ENCODE measurements around the gene EYA3.

Gene EYA3

GRCh38 chr1:27954186-27954585, 134.2 kb downstream of the EYA3 start:
- H3K27ac Mint-ChIP-seq: no peak overlapping the region
- H3K9me3 Mint-ChIP-seq: no peaks in the 10 kb centered on the region
- H3K4me1 Mint-ChIP-seq (ENCODE audit: low read depth): no peaks in the 10 kb centered on the region

GRCh38 chr1:27952147-27952546, 136.3 kb downstream of the EYA3 start:
- no peaks in the 10 kb centered on the region for H3K9me3 Mint-ChIP-seq
- peaks cover 9% of the 10 kb centered on the region for H3K27me3 Mint-ChIP-seq (ENCODE audit: low read depth)
- no peaks in the 10 kb centered on the region for H3K36me3 Mint-ChIP-seq (ENCODE audit: low read depth)

More at GRCh38 chr1:27954186-27954585, 134.2 kb downstream of the EYA3 start:
- DNase-seq (ENCODE audit: low spot score): no peak
- Mint-ChIP-seq H3K4me3 (no peak overlapping the region), H3K27me3 (ENCODE audit: low read depth) (peaks cover 9% of the 10 kb centered on the region), H3K36me3 (ENCODE audit: low read depth) (no peaks in the 10 kb centered on the region)

GRCh38 chr1:27951396-27951795, 137.0 kb downstream of the EYA3 start:
- no peaks in the 10 kb centered on the region for H3K9me3 Mint-ChIP-seq
- peaks cover 9% of the 10 kb centered on the region for H3K27me3 Mint-ChIP-seq (ENCODE audit: low read depth)
- no peaks in the 10 kb centered on the region for H3K4me1 Mint-ChIP-seq (ENCODE audit: low read depth)
- no peak for DNase-seq (ENCODE audit: low spot score)
- H3K4me3 Mint-ChIP-seq: no peak overlapping the region
- no peaks in the 10 kb centered on the region for H3K36me3 Mint-ChIP-seq (ENCODE audit: low read depth)
- H3K27ac Mint-ChIP-seq: no peak overlapping the region

More at GRCh38 chr1:27952147-27952546, 136.3 kb downstream of the EYA3 start:
- H3K4me3 Mint-ChIP-seq: no peak overlapping the region
- H3K4me1 Mint-ChIP-seq (ENCODE audit: low read depth): no peaks in the 10 kb centered on the region
- no peak for DNase-seq (ENCODE audit: low spot score)
- no peak overlapping the region for H3K27ac Mint-ChIP-seq

GRCh38 chr1:27949027-27949426, 139.4 kb downstream of the EYA3 start:
- no peak overlapping the region for H3K27ac Mint-ChIP-seq
- H3K27me3 Mint-ChIP-seq (ENCODE audit: low read depth): peaks cover 6% of the 10 kb centered on the region
- H3K36me3 Mint-ChIP-seq (ENCODE audit: low read depth): no peaks in the 10 kb centered on the region
- H3K9me3 Mint-ChIP-seq: no peaks in the 10 kb centered on the region
- peaks cover 5% of the 10 kb centered on the region for H3K4me1 Mint-ChIP-seq (ENCODE audit: low read depth)
- H3K4me3 Mint-ChIP-seq: no peak overlapping the region
- DNase-seq (ENCODE audit: low spot score): no peak

GRCh38 chr1:27945020-27945419, 143.4 kb downstream of the EYA3 start:
- H3K36me3 Mint-ChIP-seq (ENCODE audit: low read depth): no peaks in the 10 kb centered on the region
- no peak overlapping the region for H3K4me3 Mint-ChIP-seq
- H3K4me1 Mint-ChIP-seq (ENCODE audit: low read depth): peaks cover 20% of the 10 kb centered on the region
- no peaks in the 10 kb centered on the region for H3K27me3 Mint-ChIP-seq (ENCODE audit: low read depth)
- no peak for DNase-seq (ENCODE audit: low spot score)
- H3K9me3 Mint-ChIP-seq: no peaks in the 10 kb centered on the region
- peak overlapping the region; percentile 11 for H3K27ac Mint-ChIP-seq

GRCh38 chr1:27941671-27942540, 146.5 kb downstream of the EYA3 start:
- peaks cover 2% of the 10 kb centered on the region for H3K27me3 Mint-ChIP-seq (ENCODE audit: low read depth)
- H3K9me3 Mint-ChIP-seq: no peaks in the 10 kb centered on the region
- no peak overlapping the region for H3K4me3 Mint-ChIP-seq
- DNase-seq (ENCODE audit: low spot score): no peak
- peaks cover 27% of the 10 kb centered on the region for H3K4me1 Mint-ChIP-seq (ENCODE audit: low read depth)
- no peaks in the 10 kb centered on the region for H3K36me3 Mint-ChIP-seq (ENCODE audit: low read depth)
- peak overlapping the region; percentile 44 for H3K27ac Mint-ChIP-seq

- Mint-ChIP-seq H3K36me3 (ENCODE audit: low read depth) (no peaks in the 10 kb centered on the region), H3K4me3 (no peak overlapping the region), H3K27me3 (ENCODE audit: low read depth) (peaks cover 2% of the 10 kb centered on the region), H3K4me1 (ENCODE audit: low read depth) (peaks cover 27% of the 10 kb centered on the region), H3K27ac (peak overlapping the region; percentile 44), H3K9me3 (no peaks in the 10 kb centered on the region)
- no peak for DNase-seq (ENCODE audit: low spot score)
These were observed 147.4 kb downstream of the EYA3 start for GRCh38 chr1:27940870-27941560.

- H3K4me1 Mint-ChIP-seq (ENCODE audit: low read depth): peaks cover 29% of the 10 kb centered on the region
- no peak overlapping the region for H3K4me3 Mint-ChIP-seq
- peaks cover 8% of the 10 kb centered on the region for H3K27me3 Mint-ChIP-seq (ENCODE audit: low read depth)
- DNase-seq (ENCODE audit: low spot score): peak; percentile 46
- no peaks in the 10 kb centered on the region for H3K9me3 Mint-ChIP-seq
- H3K27ac Mint-ChIP-seq: peak overlapping the region; percentile 64
- no peaks in the 10 kb centered on the region for H3K36me3 Mint-ChIP-seq (ENCODE audit: low read depth)
These were observed 148.1 kb downstream of the EYA3 start for GRCh38 chr1:27940297-27940696.

- DNase-seq (ENCODE audit: low spot score): no peak
- Mint-ChIP-seq H3K4me3 (no peak overlapping the region), H3K4me1 (ENCODE audit: low read depth) (peaks cover 31% of the 10 kb centered on the region), H3K36me3 (ENCODE audit: low read depth) (no peaks in the 10 kb centered on the region), H3K27me3 (ENCODE audit: low read depth) (peaks cover 16% of the 10 kb centered on the region), H3K9me3 (no peaks in the 10 kb centered on the region), H3K27ac (no peak overlapping the region)
These were observed 149.9 kb downstream of the EYA3 start for GRCh38 chr1:27938488-27938887.

GRCh38 chr1:27937524-27937836, 150.9 kb downstream of the EYA3 start:
- Mint-ChIP-seq H3K4me3 (no peak overlapping the region), H3K27ac (no peak overlapping the region), H3K4me1 (ENCODE audit: low read depth) (peaks cover 24% of the 10 kb centered on the region), H3K9me3 (no peaks in the 10 kb centered on the region), H3K36me3 (ENCODE audit: low read depth) (no peaks in the 10 kb centered on the region), H3K27me3 (ENCODE audit: low read depth) (peaks cover 16% of the 10 kb centered on the region)
- no peak for DNase-seq (ENCODE audit: low spot score)

GRCh38 chr1:27936370-27936769, 152.0 kb downstream of the EYA3 start:
- no peak overlapping the region for H3K4me3 Mint-ChIP-seq
- DNase-seq (ENCODE audit: low spot score): no peak
- H3K9me3 Mint-ChIP-seq: no peaks in the 10 kb centered on the region
- H3K36me3 Mint-ChIP-seq (ENCODE audit: low read depth): no peaks in the 10 kb centered on the region
- H3K27ac Mint-ChIP-seq: no peak overlapping the region
- peaks cover 16% of the 10 kb centered on the region for H3K27me3 Mint-ChIP-seq (ENCODE audit: low read depth)
- H3K4me1 Mint-ChIP-seq (ENCODE audit: low read depth): peaks cover 28% of the 10 kb centered on the region

GRCh38 chr1:27935721-27936120, 152.7 kb downstream of the EYA3 start:
- H3K9me3 Mint-ChIP-seq: no peaks in the 10 kb centered on the region
- no peak overlapping the region for H3K27ac Mint-ChIP-seq
- no peaks in the 10 kb centered on the region for H3K36me3 Mint-ChIP-seq (ENCODE audit: low read depth)

GRCh38 chr1:27934818-27935549, 153.4 kb downstream of the EYA3 start, which contains the start of gene SMPDL3B:
TSS of gene SMPDL3B (plus strand) at chr1:27935000. CDS start at chr1:27935184, 184 bp downstream.
- Mint-ChIP-seq H3K27me3 (ENCODE audit: low read depth) (peaks cover 16% of the 10 kb centered on the region), H3K4me1 (ENCODE audit: low read depth) (peaks cover 27% of the 10 kb centered on the region), H3K4me3 (peak within 1 kb of the TSS; percentile 23), H3K9me3 (no peaks in the 10 kb centered on the region), H3K27ac (no peak within 1 kb of the TSS), H3K36me3 (ENCODE audit: low read depth) (no peaks in the 10 kb centered on the region)
- DNase-seq (ENCODE audit: low spot score): no peak

More at GRCh38 chr1:27935721-27936120, 152.7 kb downstream of the EYA3 start:
- Mint-ChIP-seq H3K4me1 (ENCODE audit: low read depth) (peaks cover 32% of the 10 kb centered on the region), H3K4me3 (no peak overlapping the region), H3K27me3 (ENCODE audit: low read depth) (peaks cover 16% of the 10 kb centered on the region)
- no peak for DNase-seq (ENCODE audit: low spot score)

- Mint-ChIP-seq H3K27me3 (ENCODE audit: low read depth) (peaks cover 14% of the 10 kb centered on the region), H3K27ac (no peak overlapping the region), H3K4me3 (no peak overlapping the region), H3K36me3 (ENCODE audit: low read depth) (no peaks in the 10 kb centered on the region), H3K4me1 (ENCODE audit: low read depth) (peaks cover 20% of the 10 kb centered on the region), H3K9me3 (no peaks in the 10 kb centered on the region)
- DNase-seq (ENCODE audit: low spot score): no peak
These were observed 156.7 kb downstream of the EYA3 start for GRCh38 chr1:27931759-27932158.

Data from T-helper 2 cell treated with Interferon-gamma antibody and Interleukin-4, amounts not matched to agents 5 μg/mL and 100 μg/mL, for 36 hours (primary cell).